KMS-11 (cell line): ENCODE data around the gene DYRK1B.
A peak's percentile ranks its signal among the peaks of the same experiment; 100 is the strongest.

Experiments used
- H2AFZ ChIP-seq: fragments of 200-600 bp; sonication (generic); 2 replicates; pipeline ENCODE4 v1.6.1; 2016; ENCODE audit warnings: antibody characterized with exemption, mixed run types, low read depth
- H3K27ac ChIP-seq: fragments of 200-600 bp; sonication (generic); 2 replicates; pipeline ENCODE4 v1.6.1; 2016; ENCODE audit warnings: mild to moderate bottlenecking, mixed run types
- H3K27me3 ChIP-seq: fragments of 200-600 bp; sonication (generic); 2 replicates; pipeline ENCODE4 v1.6.1; 2017; ENCODE audit warnings: mild to moderate bottlenecking, low read depth, mixed run types, moderate library complexity; ENCODE audit not compliant: insufficient read depth
- H3K36me3 ChIP-seq: fragments of 200-600 bp; sonication (generic); 2 replicates; pipeline ENCODE4 v1.6.1; 2017; ENCODE audit warnings: mild to moderate bottlenecking, mixed run types; ENCODE audit not compliant: insufficient read depth
- H3K4me1 ChIP-seq: fragments of 200-600 bp; sonication (generic); 2 replicates; pipeline ENCODE4 v1.6.1; 2016; ENCODE audit warnings: mild to moderate bottlenecking, low read depth, mixed run types; ENCODE audit not compliant: poor library complexity, severe bottlenecking
- H3K4me2 ChIP-seq: fragments of 200-600 bp; sonication (generic); 2 replicates; pipeline ENCODE4 v1.7.0; 2016; ENCODE audit warnings: mild to moderate bottlenecking, mixed run types
- H3K4me3 ChIP-seq: fragments of 200-600 bp; sonication (generic); IDR thresholded peaks from 2 replicates; pipeline ENCODE4 v1.6.1; 2017; ENCODE audit warnings: low read depth, low read length, mixed read lengths; ENCODE audit not compliant: insufficient read depth
- H3K79me2 ChIP-seq: fragments of 200-600 bp; sonication (generic); 2 replicates; pipeline ENCODE4 v1.6.1; 2016; ENCODE audit warnings: low read depth, mixed run types; ENCODE audit not compliant: insufficient read depth
- H3K9ac ChIP-seq: fragments of 200-600 bp; sonication (generic); 2 replicates; pipeline ENCODE4 v1.6.1; 2016; ENCODE audit warnings: mild to moderate bottlenecking, mixed run types
- H4K20me1 ChIP-seq: fragments of 200-600 bp; sonication (generic); 2 replicates; pipeline ENCODE4 v1.6.1; 2016; ENCODE audit warnings: mild to moderate bottlenecking, mixed run types; ENCODE audit not compliant: insufficient read depth
- CTCF ChIP-seq: fragments of 200-600 bp; sonication (generic); conservative IDR thresholded peaks from 2 replicates; pipeline ENCODE4 v1.6.1; 2017; ENCODE audit warnings: low read depth, mild to moderate bottlenecking, antibody characterized with exemption, low read length, moderate library complexity, mixed read lengths

DYRK1B gene

GRCh38 chr19:39834287-39834841 is 402 bp upstream of the DYRK1B start:
- Histone ChIP-seq H3K4me2 (peak overlapping the region; percentile 38; the same call in 1 of the 2 replicates), H3K36me3 (peaks cover 5% of the 10 kb centered on the region; the same call in 1 of the 2 replicates), H3K27ac (peak overlapping the region; percentile 85; the same call in 1 of the 2 replicates), H3K79me2 (peaks cover 9% of the 10 kb centered on the region; the same call in 1 of the 2 replicates), H4K20me1 (no peaks in the 10 kb centered on the region), H3K27me3 (no peaks in the 10 kb centered on the region), H3K4me3 (no peak overlapping the region), H2AFZ (peak overlapping the region; percentile 42; the same call in 1 of the 2 replicates), H3K4me1 (peaks cover 16% of the 10 kb centered on the region), H3K9ac (no peak overlapping the region)
- TF ChIP-seq CTCF = no peak

- no peak for TF ChIP-seq CTCF
- H3K27ac ChIP-seq = peak overlapping the region; percentile 85
These were observed 850 bp downstream of the DYRK1B start for GRCh38 chr19:39833160-39833463.

GRCh38 chr19:39832341-39833083 is 1.4 kb downstream of the DYRK1B start:
- Histone ChIP-seq H3K4me2 (peak overlapping the region; percentile 98), H3K4me1 (peaks cover 22% of the 10 kb centered on the region), H3K79me2 (no peaks in the 10 kb centered on the region), H3K4me3 (no peak overlapping the region), H3K36me3 (peaks cover 5% of the 10 kb centered on the region; the same call in 1 of the 2 replicates), H3K27me3 (no peaks in the 10 kb centered on the region), H2AFZ (no peak overlapping the region), H4K20me1 (no peaks in the 10 kb centered on the region), H3K27ac (peak overlapping the region; percentile 85), H3K9ac (peak overlapping the region; percentile 78)
- TF ChIP-seq CTCF = no peak

More at GRCh38 chr19:39833160-39833463, 850 bp downstream of the DYRK1B start:
- H3K9ac ChIP-seq = peak overlapping the region; percentile 78
- peak overlapping the region; percentile 98 for H3K4me2 ChIP-seq
- no peaks in the 10 kb centered on the region for H3K79me2 ChIP-seq
- H3K36me3 ChIP-seq = peaks cover 5% of the 10 kb centered on the region; the same call in 1 of the 2 replicates
- no peaks in the 10 kb centered on the region for H4K20me1 ChIP-seq
- H3K4me1 ChIP-seq = peaks cover 22% of the 10 kb centered on the region
- H3K4me3 ChIP-seq = no peak overlapping the region
- peak overlapping the region; percentile 42 for H2AFZ ChIP-seq
- H3K27me3 ChIP-seq = no peaks in the 10 kb centered on the region

GRCh38 chr19:39831679-39832078 is 2.3 kb downstream of the DYRK1B start:
- Histone ChIP-seq H3K9ac (no peak overlapping the region), H3K4me3 (no peak overlapping the region), H3K4me1 (peaks cover 22% of the 10 kb centered on the region), H3K4me2 (no peak overlapping the region), H4K20me1 (no peaks in the 10 kb centered on the region), H3K27ac (no peak overlapping the region), H3K79me2 (no peaks in the 10 kb centered on the region), H2AFZ (no peak overlapping the region), H3K27me3 (no peaks in the 10 kb centered on the region), H3K36me3 (peaks cover under 1% of the 10 kb centered on the region; the same call in 1 of the 2 replicates)
- no peak for TF ChIP-seq CTCF
